ENCODE measurements around the gene UBTFL1.

- TF ChIP-seq, protein P1, sequence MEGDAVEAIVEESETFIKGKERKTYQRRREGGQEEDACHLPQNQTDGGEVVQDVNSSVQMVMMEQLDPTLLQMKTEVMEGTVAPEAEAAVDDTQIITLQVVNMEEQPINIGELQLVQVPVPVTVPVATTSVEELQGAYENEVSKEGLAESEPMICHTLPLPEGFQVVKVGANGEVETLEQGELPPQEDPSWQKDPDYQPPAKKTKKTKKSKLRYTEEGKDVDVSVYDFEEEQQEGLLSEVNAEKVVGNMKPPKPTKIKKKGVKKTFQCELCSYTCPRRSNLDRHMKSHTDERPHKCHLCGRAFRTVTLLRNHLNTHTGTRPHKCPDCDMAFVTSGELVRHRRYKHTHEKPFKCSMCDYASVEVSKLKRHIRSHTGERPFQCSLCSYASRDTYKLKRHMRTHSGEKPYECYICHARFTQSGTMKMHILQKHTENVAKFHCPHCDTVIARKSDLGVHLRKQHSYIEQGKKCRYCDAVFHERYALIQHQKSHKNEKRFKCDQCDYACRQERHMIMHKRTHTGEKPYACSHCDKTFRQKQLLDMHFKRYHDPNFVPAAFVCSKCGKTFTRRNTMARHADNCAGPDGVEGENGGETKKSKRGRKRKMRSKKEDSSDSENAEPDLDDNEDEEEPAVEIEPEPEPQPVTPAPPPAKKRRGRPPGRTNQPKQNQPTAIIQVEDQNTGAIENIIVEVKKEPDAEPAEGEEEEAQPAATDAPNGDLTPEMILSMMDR (IDR thresholded peaks at IDR 0.05; ENCODE audit: insufficient read depth, low read length), result no peak
- TF ChIP-seq, protein P2, sequence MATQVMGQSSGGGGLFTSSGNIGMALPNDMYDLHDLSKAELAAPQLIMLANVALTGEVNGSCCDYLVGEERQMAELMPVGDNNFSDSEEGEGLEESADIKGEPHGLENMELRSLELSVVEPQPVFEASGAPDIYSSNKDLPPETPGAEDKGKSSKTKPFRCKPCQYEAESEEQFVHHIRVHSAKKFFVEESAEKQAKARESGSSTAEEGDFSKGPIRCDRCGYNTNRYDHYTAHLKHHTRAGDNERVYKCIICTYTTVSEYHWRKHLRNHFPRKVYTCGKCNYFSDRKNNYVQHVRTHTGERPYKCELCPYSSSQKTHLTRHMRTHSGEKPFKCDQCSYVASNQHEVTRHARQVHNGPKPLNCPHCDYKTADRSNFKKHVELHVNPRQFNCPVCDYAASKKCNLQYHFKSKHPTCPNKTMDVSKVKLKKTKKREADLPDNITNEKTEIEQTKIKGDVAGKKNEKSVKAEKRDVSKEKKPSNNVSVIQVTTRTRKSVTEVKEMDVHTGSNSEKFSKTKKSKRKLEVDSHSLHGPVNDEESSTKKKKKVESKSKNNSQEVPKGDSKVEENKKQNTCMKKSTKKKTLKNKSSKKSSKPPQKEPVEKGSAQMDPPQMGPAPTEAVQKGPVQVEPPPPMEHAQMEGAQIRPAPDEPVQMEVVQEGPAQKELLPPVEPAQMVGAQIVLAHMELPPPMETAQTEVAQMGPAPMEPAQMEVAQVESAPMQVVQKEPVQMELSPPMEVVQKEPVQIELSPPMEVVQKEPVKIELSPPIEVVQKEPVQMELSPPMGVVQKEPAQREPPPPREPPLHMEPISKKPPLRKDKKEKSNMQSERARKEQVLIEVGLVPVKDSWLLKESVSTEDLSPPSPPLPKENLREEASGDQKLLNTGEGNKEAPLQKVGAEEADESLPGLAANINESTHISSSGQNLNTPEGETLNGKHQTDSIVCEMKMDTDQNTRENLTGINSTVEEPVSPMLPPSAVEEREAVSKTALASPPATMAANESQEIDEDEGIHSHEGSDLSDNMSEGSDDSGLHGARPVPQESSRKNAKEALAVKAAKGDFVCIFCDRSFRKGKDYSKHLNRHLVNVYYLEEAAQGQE (IDR thresholded peaks at IDR 0.05; ENCODE audit: insufficient replicate concordance, low read depth), result no peak
- TF ChIP-seq POLR2AphosphoS5 (IDR thresholded peaks at IDR 0.05; ENCODE audit: low read depth), result no peak
Observed at GRCh38 chr11:90135016-90135415, 49.3 kb downstream of the UBTFL1 start.

Data from HL-60 (cell line).